ENCODE data around the gene LCNL1.

The LCNL1 gene

DNA sequence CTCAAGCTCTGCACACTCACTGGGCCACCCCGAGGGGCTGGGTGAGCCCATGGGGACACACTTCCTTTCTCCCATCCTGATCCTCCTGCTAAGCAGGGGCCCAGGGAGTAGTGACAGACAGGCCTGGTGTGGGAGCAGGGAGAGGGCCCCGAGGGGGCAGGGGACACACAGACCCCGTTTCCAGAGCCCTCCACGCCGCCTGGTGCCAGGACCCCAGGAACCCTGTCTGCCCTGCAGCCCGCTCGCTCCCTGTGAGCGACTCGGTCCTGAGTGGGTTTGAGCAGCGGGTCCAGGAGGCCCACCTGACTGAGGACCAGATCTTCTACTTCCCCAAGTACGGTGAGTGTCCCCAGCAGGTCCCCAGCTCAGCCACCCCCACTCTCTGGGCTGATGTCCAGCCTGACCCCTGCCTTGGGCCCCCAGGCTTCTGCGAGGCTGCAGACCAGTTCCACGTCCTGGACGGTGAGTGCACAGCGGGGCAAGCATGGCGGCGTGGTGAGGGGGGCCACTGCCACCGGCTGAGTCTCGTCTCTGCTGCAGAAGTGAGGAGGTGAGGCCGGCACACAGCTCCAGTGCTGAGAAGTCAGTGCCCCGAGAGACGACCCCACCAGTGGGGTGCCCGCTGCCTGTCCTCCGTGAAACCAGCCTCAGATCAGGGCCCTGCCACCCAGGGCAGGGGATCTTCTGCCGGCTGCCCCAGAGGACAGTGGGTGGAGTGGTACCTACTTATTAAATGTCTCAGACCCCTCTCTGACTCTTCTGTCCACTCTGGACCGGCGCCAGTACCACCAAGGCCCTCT lies 36.4 kb upstream of the LCNL1 start:
- no peak for TF ChIP-seq CTCF (IDR thresholded peaks at IDR 0.05; ENCODE audit: insufficient read depth, low read length, missing control alignments)
- POLR2A ChIA-PET = no interaction called here

DNA sequence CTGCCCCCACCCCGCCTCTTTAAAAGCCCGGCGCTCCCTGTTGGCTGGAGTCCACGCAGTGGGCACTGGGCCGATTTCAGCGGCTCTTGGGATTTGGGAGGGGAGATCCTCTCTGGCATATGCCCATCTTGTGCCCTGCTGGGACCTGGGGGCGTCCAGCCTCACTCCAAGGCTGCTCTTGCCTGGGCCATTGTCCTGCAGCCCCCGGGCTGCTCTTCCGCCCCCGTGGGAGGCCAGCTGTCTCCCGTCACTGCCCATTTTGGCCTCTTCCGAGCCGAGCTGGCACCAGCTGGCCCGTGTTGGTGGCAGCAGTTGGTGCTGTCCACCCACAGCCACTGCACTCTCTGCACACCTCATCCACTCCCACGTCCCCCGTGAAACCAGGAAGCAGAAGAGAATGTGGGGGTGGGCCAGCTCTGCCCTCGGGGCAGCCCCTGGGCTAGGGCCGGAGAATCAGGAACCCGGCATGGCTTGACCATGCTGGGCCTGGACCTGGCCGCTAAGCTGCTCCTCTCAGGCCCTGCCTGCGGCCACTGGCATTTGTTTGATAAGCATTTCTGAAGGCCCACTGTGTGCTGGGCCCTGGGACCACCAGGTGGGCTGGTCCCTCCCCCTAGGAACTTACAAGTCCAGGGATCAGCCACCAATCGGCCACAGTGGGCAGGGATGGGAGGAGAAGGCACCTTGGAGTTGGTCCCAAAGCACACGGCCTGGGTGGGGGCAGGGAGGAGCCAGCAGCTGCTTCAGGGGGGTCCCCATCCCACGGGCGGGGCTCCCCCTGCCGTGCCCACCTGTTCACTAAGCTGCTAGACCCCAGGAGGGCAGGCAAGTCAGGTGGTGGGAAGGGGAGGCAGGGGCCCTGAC lies 35.5 kb upstream of the LCNL1 start:
- DNase-seq (ENCODE audit: low read depth, low spot score) = no peak
- TF ChIP-seq CTCF (IDR thresholded peaks at IDR 0.05; ENCODE audit: insufficient read depth, low read length, missing control alignments) = no peak
- CTCF ChIA-PET = interaction anchor here (0.7 to 6.3 kb wide), 29 partner anchors 7 to 122 kb away, joined by 3 to 148 read pairs (median 6); partner anchors contain the start of genes ABCA2, FUT7, NPDC1 and PAXX
- H3K4me3 ChIP-seq (ENCODE audit: low read depth, low read length) = no peak overlapping the region
- POLR2A ChIA-PET = interaction anchor here (1.5 to 1.6 kb wide), 2 partner anchors 11 to 88 kb away, joined by 6 to 13 read pairs; no protein-coding TSS in a partner anchor

More for the DNA sequence above, 36.4 kb upstream of the LCNL1 start:
- DNase-seq (ENCODE audit: low read depth, low spot score) = no peak
- CTCF ChIA-PET = interaction anchor here (1.0 to 6.3 kb wide), 14 partner anchors 8 to 120 kb away, joined by 3 to 148 read pairs (median 7); partner anchors contain the start of genes ABCA2 and TRAF2
- H3K4me3 ChIP-seq (ENCODE audit: low read depth, low read length) = no peak overlapping the region

DNA sequence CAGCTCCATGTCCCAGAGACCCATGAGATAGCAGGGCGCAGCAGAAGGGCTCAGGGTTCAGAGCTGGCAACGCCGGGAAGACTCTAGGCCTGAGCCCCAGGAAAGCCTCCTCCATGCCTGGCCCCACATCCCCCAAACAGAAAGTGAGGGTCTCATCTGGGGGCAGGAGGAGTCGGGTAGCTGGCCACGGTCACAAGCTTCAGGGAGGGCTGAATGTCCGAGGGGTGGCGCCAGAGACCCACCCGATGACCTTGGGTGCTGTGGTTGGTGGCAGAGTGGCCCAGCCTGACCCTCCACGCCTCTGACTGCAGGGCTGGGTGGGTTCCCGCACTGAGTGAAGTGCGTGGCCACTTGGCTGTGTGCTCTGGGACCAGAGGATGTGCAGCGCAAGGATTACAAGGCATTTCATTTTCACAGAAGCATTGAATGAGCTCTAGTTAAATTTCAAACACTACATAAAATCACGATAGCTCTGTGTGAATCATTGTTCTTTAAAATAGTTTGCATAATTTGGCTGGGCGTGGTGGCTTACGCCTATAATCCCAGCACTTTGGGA lies 34.8 kb upstream of the LCNL1 start:
- no peak overlapping the region for H3K4me3 ChIP-seq (ENCODE audit: low read depth, low read length)
- DNase-seq (ENCODE audit: low read depth, low spot score) = no peak
- CTCF ChIA-PET = interaction anchor here (0.6 to 6.3 kb wide), 34 partner anchors 10 to 135 kb away, joined by 3 to 148 read pairs (median 5); partner anchors contain the start of genes ABCA2, AJM1, FUT7 and NPDC1
- POLR2A ChIA-PET = interaction anchor here (1.5 to 1.6 kb wide), 2 partner anchors 11 to 87 kb away, joined by 6 to 13 read pairs; no protein-coding TSS in a partner anchor
- peak; percentile 58 for TF ChIP-seq CTCF (IDR thresholded peaks at IDR 0.05; ENCODE audit: insufficient read depth, low read length, missing control alignments)

DNA sequence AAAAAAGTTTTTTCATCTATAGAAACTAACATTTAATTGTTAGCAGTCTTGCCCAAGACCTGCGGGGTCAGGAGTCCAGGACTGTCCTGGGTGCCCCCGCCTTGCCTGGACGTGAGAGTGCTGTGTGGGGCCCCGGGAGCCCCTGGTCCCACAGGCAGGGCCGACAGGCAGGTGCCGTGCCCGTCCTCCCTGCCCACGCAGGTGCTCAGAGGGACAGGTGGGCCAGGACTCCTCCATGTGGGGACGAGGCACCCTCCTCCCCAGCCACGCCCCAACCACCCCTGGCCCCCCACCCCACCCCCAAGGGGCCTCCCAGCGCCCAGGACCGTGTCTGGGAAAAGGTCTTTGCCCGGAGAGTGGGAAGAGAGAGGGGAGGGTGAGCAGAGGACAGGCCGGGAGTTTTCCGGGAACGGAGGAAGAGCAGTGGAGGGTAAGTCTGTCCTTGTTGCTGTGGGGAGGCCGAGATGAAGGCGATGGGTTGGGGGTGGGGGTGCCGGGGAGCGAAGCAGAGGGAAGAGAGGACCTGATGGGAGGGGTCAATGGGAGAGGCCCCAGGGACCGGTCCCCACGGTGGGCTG lies 33.5 kb upstream of the LCNL1 start:
- TF ChIP-seq CTCF (IDR thresholded peaks at IDR 0.05; ENCODE audit: insufficient read depth, low read length, missing control alignments) = no peak
- ChIA-PET POLR2A (no interaction called here), CTCF (interaction anchor here (6.3 kb wide), 1 partner anchor 87 kb away, joined by 148 read pairs; no protein-coding TSS in a partner anchor)
- peak overlapping the region; percentile 58 for H3K4me3 ChIP-seq (ENCODE audit: low read depth, low read length)
- DNase-seq (ENCODE audit: low read depth, low spot score) = no peak

DNA sequence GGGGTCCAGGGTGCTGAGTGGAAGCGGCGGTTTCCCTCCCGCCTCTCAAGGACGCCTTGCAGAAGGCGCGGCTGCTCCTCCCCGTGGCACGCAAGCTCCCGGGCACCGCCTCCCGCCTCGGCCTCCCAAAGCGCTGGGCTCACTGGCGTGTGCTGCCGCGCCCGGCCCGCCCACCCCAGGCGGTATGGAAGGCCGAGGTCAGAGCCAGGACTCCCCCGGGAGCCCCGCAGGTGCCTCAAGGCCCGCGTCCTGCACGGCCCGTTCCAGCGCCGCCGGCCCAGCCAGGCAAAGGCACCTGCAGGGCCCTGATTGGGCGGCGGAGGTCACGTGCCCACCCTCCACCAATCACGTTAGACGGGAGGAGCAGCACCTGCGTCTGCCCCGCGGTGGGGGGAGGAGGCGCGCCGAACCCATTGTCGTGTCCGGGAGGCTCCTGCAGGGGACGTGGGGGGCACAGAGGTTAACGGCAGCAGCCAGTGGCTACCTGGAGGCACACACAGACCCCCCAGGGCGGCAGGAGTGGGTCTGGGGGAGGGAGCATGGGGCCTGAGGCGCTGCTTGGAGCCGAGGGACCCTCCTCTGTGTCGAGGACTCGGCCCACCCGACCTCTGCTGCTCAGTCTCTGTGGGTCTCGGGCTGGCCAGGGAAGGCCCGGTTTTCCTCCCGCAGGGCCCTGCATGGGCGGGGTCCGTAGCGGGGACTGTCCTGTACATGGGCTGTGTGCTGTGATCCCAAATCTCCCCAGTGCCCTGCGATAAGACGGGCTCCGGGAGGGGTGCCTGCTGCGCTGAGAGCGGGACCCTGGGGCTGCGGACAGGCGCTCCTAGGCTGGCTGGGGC lies 32.8 kb upstream of the LCNL1 start:
- TF ChIP-seq CTCF (IDR thresholded peaks at IDR 0.05; ENCODE audit: insufficient read depth, low read length, missing control alignments) = no peak
- ChIA-PET POLR2A (interaction anchor here (1.1 kb wide), 1 partner anchor 103 kb away, joined by 3 read pairs; no protein-coding TSS in a partner anchor), CTCF (interaction anchor here (1.3 to 6.3 kb wide), 3 partner anchors 79 to 86 kb away, joined by 4 to 148 read pairs (median 4); no protein-coding TSS in a partner anchor)
- peak overlapping the region; percentile 58 for H3K4me3 ChIP-seq (ENCODE audit: low read depth, low read length)
- DNase-seq (ENCODE audit: low read depth, low spot score) = no peak
